HepG2 (cell line): Measurements from ENCODE around the gene PDE4D. TPM values are rescaled to one million over a fixed set of nuclear protein-coding genes. Genes with fewer than 3 reads are reported as not detected.

Experiments used
- ATAC-seq: fragments of 200-7000 bp; cut with Tn5 transposase; 3 replicates; pipeline ENCODE4 v1.9.1; 2020; ENCODE audit warnings: mild to moderate bottlenecking, moderate library complexity
- BruUV-seq: library from RNA; stranded (reverse); fragments of 400-500 nt; replicated peaks from 2 replicates; lab custom pipeline; 2021; lab: Mats Ljungman, UMichigan
- CTCF ChIA-PET: fragments of 300-600 bp; formaldehyde crosslinking; extraction: SDS; loops from one replicate; lab custom pipeline; 2021; ENCODE audit warnings: low total read pairs, inconsistent platforms, low intra/inter-chr PET ratio; lab: Yijun Ruan, JAX
- POLR2A ChIA-PET: fragments of 350-600 bp; sonication (Branson Sonifier 250); formaldehyde crosslinking; loops from one replicate; lab custom pipeline; 2020; ENCODE audit warnings: antibody characterized with exemption, inconsistent platforms; lab: Yijun Ruan, JAX
- DNase-seq: peaks from one replicate; pipeline ENCODE4 v3.0.0-alpha.2; 2015; ENCODE audit warnings: low spot score
- FAIRE-seq: peaks from 3 replicates; lab custom pipeline; 2011; peaks lifted over from hg19 to GRCh38; lab: Jason Lieb, UNC
- H2AFZ ChIP-seq: one replicate; pipeline ENCODE4 v1.6.1; 2011; ENCODE audit warnings: low read length, inconsistent platforms
- H3K27ac ChIP-seq: fragments of 300-600 bp; 3 replicates; pipeline ENCODE4 v1.8.0; 2011; ENCODE audit warnings: mixed run types, mild to moderate bottlenecking, mixed read lengths, low read length, inconsistent platforms; ENCODE audit not compliant: insufficient read depth; ENCODE audit errors: extremely low read length
- H3K27me3 ChIP-seq, 2 experiments: fragments of 200-600 bp in 1 of 2; 2 replicates in 1 of 2; 3 replicates in 1 of 2; pipeline versions ENCODE4 v1.6.0 to v1.8.0; 2011; ENCODE audit warnings: low read length in 2 of 2, mild to moderate bottlenecking in 2 of 2, moderate library complexity in 2 of 2, inconsistent platforms in 1 of 2; ENCODE audit not compliant: insufficient read depth in 2 of 2, control insufficient read depth in 1 of 2
- H3K36me3 ChIP-seq, 2 experiments: fragments of 200-600 bp in 1 of 2; replicated peaks in 1 of 2; 2 replicates in 1 of 2; 3 replicates in 1 of 2; pipeline versions ENCODE4 v1.5.1 to v1.8.0; 2011; ENCODE audit warnings: low read length in 2 of 2, inconsistent platforms in 1 of 2; ENCODE audit not compliant: insufficient read depth in 2 of 2, control insufficient read depth in 1 of 2
- H3K4me1 ChIP-seq: 2 replicates; pipeline ENCODE4 v1.5.1; 2012; ENCODE audit warnings: low read length, inconsistent platforms; ENCODE audit not compliant: insufficient read depth
- H3K4me2 ChIP-seq: 2 replicates; pipeline ENCODE4 v1.6.0; 2011; ENCODE audit warnings: low read depth, low read length, inconsistent platforms
- H3K4me3 ChIP-seq, 3 experiments: fragments of 200-600 bp in 1 of 3; sonication (generic), shearing (Covaris generic) in 1 of 3; replicated peaks in 1 of 3; 2 replicates each; pipeline ENCODE4 v1.5.1; 2011 to 2016; ENCODE audit warnings: low read length in 3 of 3, inconsistent platforms in 2 of 3, low read depth in 2 of 3, mild to moderate bottlenecking in 2 of 3, control low read depth in 1 of 3, mixed read lengths in 1 of 3; ENCODE audit not compliant: insufficient read depth in 1 of 3
- H3K79me2 ChIP-seq: one replicate; pipeline ENCODE4 v1.6.1; 2011; ENCODE audit warnings: low read length, inconsistent platforms; ENCODE audit not compliant: insufficient read depth
- H3K9ac ChIP-seq: 2 replicates; pipeline ENCODE4 v1.6.0; 2011; ENCODE audit warnings: mild to moderate bottlenecking, low read depth, low read length, inconsistent platforms; ENCODE audit not compliant: insufficient read depth
- H3K9me3 ChIP-seq: 2 replicates; pipeline ENCODE4 v1.5.1; 2012; ENCODE audit warnings: mild to moderate bottlenecking, low read length
- H4K20me1 ChIP-seq: 2 replicates; pipeline ENCODE4 v1.6.0; 2011; ENCODE audit warnings: inconsistent platforms, mild to moderate bottlenecking, low read length, moderate library complexity; ENCODE audit not compliant: insufficient read depth
- AHDC1 ChIP-seq: sonication (generic); formaldehyde crosslinking; IDR thresholded peaks from 2 replicates; pipeline ENCODE4 v1.5.1; 2020; ENCODE audit warnings: mild to moderate bottlenecking, missing genetic modification reagents, borderline replicate concordance
- FOXC1 ChIP-seq: sonication (generic); formaldehyde crosslinking; IDR thresholded peaks from 2 replicates; pipeline ENCODE4 v1.8.0; 2022; ENCODE audit warnings: mild to moderate bottlenecking, missing genetic modification reagents, borderline replicate concordance
- WGBS: methylation state at CpG from one replicate; pipeline ENCODE4 v1.1.6; 2017; ENCODE audit warnings: low lambda C conversion rate; 5-methylcytosine and 5-hydroxymethylcytosine counted together
- in situ Hi-C: cut with HindIII; loops from 2 replicates; pipeline ENCODE4 v1.10.0; 2017; ENCODE audit warnings: low pct_unique_long_range_greater_than_20kb; ENCODE audit not compliant: extremely low pct_ligation_motif_present
- intact Hi-C: fragments of 100-400 bp; cut with micrococcal nuclease; formaldehyde crosslinking; loops from one replicate; pipeline ENCODE4 v1.10.0; 2022; ENCODE audit not compliant: unreplicated experiment
- polyA plus RNA-seq, 8 experiments: library from polyadenylated mRNA; depleted of rRNA in 3 of 8; stranded (reverse) in 7 of 8; unstranded in 1 of 8; fragments of >200 nt; fragmentation: Illumina TruSeq in 4 of 8; extraction: Trizol in 4 of 8; gene quantifications; 2 replicates each; pipeline versions ENCODE4 v1.2.1 to v1.2.3, GENCODE V29; 2011 to 2016; ENCODE audit warnings: low read depth in 4 of 8, missing spikeins in 1 of 8, mixed read lengths in 1 of 8; ENCODE audit not compliant: insufficient read depth in 1 of 8
- total RNA-seq, 5 experiments: library from RNA; depleted of rRNA; stranded (reverse); fragments of >200 nt; fragmentation: Illumina TruSeq; extraction: Trizol; gene quantifications; 2 replicates each; pipeline ENCODE4 v1.2.3, GENCODE V29; 2016; ENCODE audit warnings: low read depth in 1 of 5
- TF ChIP-seq, protein P1 (sequence below): sonication (generic); formaldehyde crosslinking; IDR thresholded peaks from 2 replicates; pipeline ENCODE4 v1.4.0; 2020; ENCODE audit warnings: missing genetic modification reagents, mild to moderate bottlenecking, borderline replicate concordance

PDE4D gene
- total and polyA plus RNA-seq, 2 of the 13 experiments (the other 11 are each of a cell fraction or from before 2014, with no cell fraction given), result 7.0 to 12.2 TPM

- Histone ChIP-seq H3K36me3 (no peaks in the 10 kb centered on the region), H3K4me2 (peak overlapping the region; percentile 55), H3K79me2 (no peaks in the 10 kb centered on the region), H3K4me1 (peaks cover 8% of the 10 kb centered on the region), H3K9ac (peak overlapping the region; percentile 44; the same call in 1 of the 2 replicates), H2AFZ (peak overlapping the region; percentile 49), H3K4me3 (peak overlapping the region in 2 of 3 experiments; percentile 42 to 43; a peak in 3 of 6 replicates), H3K9me3 (no peaks in the 10 kb centered on the region), H4K20me1 (no peaks in the 10 kb centered on the region), H3K27ac (no peak overlapping the region), H3K27me3 (no peaks in the 10 kb centered on the region)
- ChIA-PET CTCF (no interaction called here), POLR2A (no interaction called here)
- intact Hi-C loops, result no loop called here
- no peak for FAIRE-seq
- in situ Hi-C loops, result no loop called here
- ATAC-seq, result peak; percentile 57
- TF ChIP-seq, protein P1, sequence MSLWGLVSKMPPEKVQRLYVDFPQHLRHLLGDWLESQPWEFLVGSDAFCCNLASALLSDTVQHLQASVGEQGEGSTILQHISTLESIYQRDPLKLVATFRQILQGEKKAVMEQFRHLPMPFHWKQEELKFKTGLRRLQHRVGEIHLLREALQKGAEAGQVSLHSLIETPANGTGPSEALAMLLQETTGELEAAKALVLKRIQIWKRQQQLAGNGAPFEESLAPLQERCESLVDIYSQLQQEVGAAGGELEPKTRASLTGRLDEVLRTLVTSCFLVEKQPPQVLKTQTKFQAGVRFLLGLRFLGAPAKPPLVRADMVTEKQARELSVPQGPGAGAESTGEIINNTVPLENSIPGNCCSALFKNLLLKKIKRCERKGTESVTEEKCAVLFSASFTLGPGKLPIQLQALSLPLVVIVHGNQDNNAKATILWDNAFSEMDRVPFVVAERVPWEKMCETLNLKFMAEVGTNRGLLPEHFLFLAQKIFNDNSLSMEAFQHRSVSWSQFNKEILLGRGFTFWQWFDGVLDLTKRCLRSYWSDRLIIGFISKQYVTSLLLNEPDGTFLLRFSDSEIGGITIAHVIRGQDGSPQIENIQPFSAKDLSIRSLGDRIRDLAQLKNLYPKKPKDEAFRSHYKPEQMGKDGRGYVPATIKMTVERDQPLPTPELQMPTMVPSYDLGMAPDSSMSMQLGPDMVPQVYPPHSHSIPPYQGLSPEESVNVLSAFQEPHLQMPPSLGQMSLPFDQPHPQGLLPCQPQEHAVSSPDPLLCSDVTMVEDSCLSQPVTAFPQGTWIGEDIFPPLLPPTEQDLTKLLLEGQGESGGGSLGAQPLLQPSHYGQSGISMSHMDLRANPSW (CRISPR knock-in tag), result no peak
- TF ChIP-seq AHDC1 (CRISPR knock-in tag) (0 out of 2 replicates have a peak, but pooled peaks have one; percentile 9), FOXC1 (CRISPR knock-in tag) (no peak)
- DNase-seq, result no peak
- no TSS peak for BruUV-seq
- WGBS, result 10% methylated on average over 5 of the region's 5 CpGs
Observed at GRCh38 chr5:59092758-59093157, 800.8 kb downstream of the PDE4D start.
